SK-N-SH (cell line): Measurements from ENCODE around the gene TMEM198. TPM values are rescaled to one million over a fixed set of nuclear protein-coding genes. Genes with fewer than 3 reads are reported as not detected.

Source experiments
- CTCF ChIA-PET: fragments of 300-600, 350-600 bp; formaldehyde crosslinking; extraction: SDS; loops from one replicate; lab custom pipeline; 2021; lab: Yijun Ruan, JAX
- POLR2A ChIA-PET: fragments of 350-600 bp; sonication (Branson Sonifier 250); formaldehyde crosslinking; extraction: SDS; loops from one replicate; lab custom pipeline; 2020; ENCODE audit warnings: antibody characterized with exemption, inconsistent platforms; lab: Yijun Ruan, JAX
- DNase-seq: peaks from one replicate; pipeline ENCODE4 v3.0.0; 2012
- H2AFZ ChIP-seq: fragments of 200-600 bp; sonication (generic); 2 replicates; pipeline ENCODE4 v1.8.1; 2016; ENCODE audit warnings: antibody characterized with exemption, mild to moderate bottlenecking, low read depth
- H3F3A ChIP-seq: fragments of 200-600 bp; sonication (generic); replicated peaks from 2 replicates; pipeline ENCODE3; 2016; ENCODE audit warnings: antibody characterized with exemption, mild to moderate bottlenecking; ENCODE audit not compliant: insufficient read depth
- H3K27ac ChIP-seq, 2 experiments: fragments of 200-500 bp in 1 of 2; fragments of 200-600 bp in 1 of 2; sonication (Bioruptor generic) in 1 of 2; sonication (generic), shearing (Covaris generic) in 1 of 2; 2 replicates each; pipeline versions ENCODE4 v1.5.1 to v1.6.1; 2014 to 2016; ENCODE audit warnings: low read depth in 2 of 2, inconsistent platforms in 1 of 2, low read length in 1 of 2, mild to moderate bottlenecking in 1 of 2, mixed read lengths in 1 of 2
- H3K27me3 ChIP-seq: fragments of 200-600 bp; sonication (generic), shearing (Covaris generic); 2 replicates; pipeline ENCODE4 v1.6.1; 2016; ENCODE audit warnings: mixed run types; ENCODE audit not compliant: insufficient read depth
- H3K36me3 ChIP-seq, 2 experiments: fragments of 200-500 bp in 1 of 2; fragments of 200-600 bp in 1 of 2; sonication (Bioruptor generic) in 1 of 2; sonication (generic) in 1 of 2; replicated peaks in 1 of 2; 2 replicates each; pipeline versions ENCODE3 to v1.5.1; 2014 to 2016; ENCODE audit warnings: low read length in 1 of 2, mild to moderate bottlenecking in 1 of 2; ENCODE audit not compliant: insufficient read depth in 2 of 2, control insufficient read depth in 1 of 2
- H3K4me1 ChIP-seq, 2 experiments: fragments of 200-500 bp in 1 of 2; fragments of 200-600 bp in 1 of 2; sonication (Bioruptor generic) in 1 of 2; sonication (generic), shearing (Covaris generic) in 1 of 2; 2 replicates each; pipeline versions ENCODE4 v1.5.1 to v1.6.1; 2014 to 2016; ENCODE audit warnings: low read depth in 1 of 2, low read length in 1 of 2, mixed run types in 1 of 2; ENCODE audit not compliant: insufficient read depth in 2 of 2, control insufficient read depth in 1 of 2
- H3K4me2 ChIP-seq: fragments of 200-600 bp; sonication (generic), shearing (Covaris generic); 2 replicates; pipeline ENCODE4 v1.6.1; 2017; ENCODE audit warnings: mixed run types
- H3K4me3 ChIP-seq, 2 experiments: fragments of 200-500 bp in 1 of 2; fragments of 200-600 bp in 1 of 2; sonication (Bioruptor generic) in 1 of 2; sonication (generic), shearing (Covaris generic) in 1 of 2; 2 replicates each; pipeline versions ENCODE4 v1.5.1 to v1.8.1; 2014 to 2016; ENCODE audit warnings: low read depth in 2 of 2, inconsistent platforms in 1 of 2, low read length in 1 of 2, mild to moderate bottlenecking in 1 of 2, mixed read lengths in 1 of 2, moderate library complexity in 1 of 2
- H3K79me2 ChIP-seq: fragments of 200-600 bp; sonication (generic); 2 replicates; pipeline ENCODE4 v1.8.1; 2017; ENCODE audit warnings: mild to moderate bottlenecking; ENCODE audit not compliant: insufficient read depth
- H3K9ac ChIP-seq: fragments of 200-600 bp; sonication (generic); 2 replicates; pipeline ENCODE4 v1.6.1; 2017; ENCODE audit warnings: mixed run types
- H3K9me2 ChIP-seq: fragments of 200-600 bp; sonication (generic); 2 replicates; pipeline ENCODE4 v1.6.1; 2017; ENCODE audit warnings: mixed run types
- H3K9me3 ChIP-seq: fragments of 200-600 bp; sonication (generic); 2 replicates; pipeline ENCODE4 v1.6.1; 2017; ENCODE audit warnings: mixed run types, mild to moderate bottlenecking, moderate library complexity
- H4K20me1 ChIP-seq: fragments of 200-600 bp; sonication (generic); 2 replicates; pipeline ENCODE4 v1.6.1; 2017; ENCODE audit warnings: mild to moderate bottlenecking, mixed run types; ENCODE audit not compliant: insufficient read depth
- CHD2 ChIP-seq: fragments of 150-350 bp; IDR thresholded peaks from 2 replicates; pipeline ENCODE4 v1.6.1; 2018; ENCODE audit warnings: low read length; ENCODE audit not compliant: partially characterized antibody
- ELF1 ChIP-seq: IDR thresholded peaks from 2 replicates; pipeline ENCODE4 v1.4.0; 2012
- EP300 ChIP-seq, 2 experiments: IDR thresholded peaks; 2 replicates each; pipeline versions ENCODE4 v1.4.0 to v1.6.1; 2012; ENCODE audit warnings: borderline replicate concordance in 1 of 2, low read depth in 1 of 2, low read length in 1 of 2
- FOXJ3 ChIP-seq: sonication (generic); formaldehyde crosslinking; IDR thresholded peaks from 2 replicates; pipeline ENCODE4 v1.5.1; 2020; ENCODE audit warnings: mild to moderate bottlenecking, missing genetic modification reagents
- FOXM1 ChIP-seq: IDR thresholded peaks from 2 replicates; pipeline ENCODE4 v1.4.0; 2012; ENCODE audit warnings: low read depth, mild to moderate bottlenecking
- JUND ChIP-seq: IDR thresholded peaks from 2 replicates; pipeline ENCODE4 v1.4.0; 2012
- MEF2A ChIP-seq: IDR thresholded peaks from 2 replicates; pipeline ENCODE4 v1.4.0; 2012; ENCODE audit warnings: low read depth, borderline replicate concordance
- MXI1 ChIP-seq: IDR thresholded peaks from 2 replicates; pipeline ENCODE4 v1.6.1; 2012; ENCODE audit warnings: mild to moderate bottlenecking, low read depth, low read length, improper control_type of control experiment
- NFIC ChIP-seq: IDR thresholded peaks from 2 replicates; pipeline ENCODE4 v1.4.0; 2012; ENCODE audit warnings: borderline replicate concordance
- NRF1 ChIP-seq: IDR thresholded peaks from 2 replicates; pipeline ENCODE4 v1.6.1; 2012; ENCODE audit warnings: low read depth, mild to moderate bottlenecking, low read length
- PBX3 ChIP-seq: IDR thresholded peaks from 2 replicates; pipeline ENCODE4; 2012
- POLR2AphosphoS5 ChIP-seq: IDR thresholded peaks from 2 replicates; pipeline ENCODE4 v1.6.1; 2012; ENCODE audit warnings: low read depth, low read length
- RAD21 ChIP-seq: IDR thresholded peaks from 2 replicates; pipeline ENCODE4 v1.6.1; 2012; ENCODE audit warnings: mild to moderate bottlenecking, low read length
- RCOR1 ChIP-seq: fragments of 150-350 bp; IDR thresholded peaks from 2 replicates; pipeline ENCODE4 v1.6.1; 2017; ENCODE audit warnings: antibody characterized with exemption, low read length
- RXRA ChIP-seq: IDR thresholded peaks from 2 replicates; pipeline ENCODE4 v1.4.0; 2012; ENCODE audit warnings: low read depth, mild to moderate bottlenecking, borderline replicate concordance
- TAF1 ChIP-seq: IDR thresholded peaks from 2 replicates; pipeline ENCODE4 v1.6.1; 2012; ENCODE audit warnings: low read depth, mild to moderate bottlenecking, low read length, moderate library complexity, borderline replicate concordance
- TCF12 ChIP-seq: IDR thresholded peaks from 2 replicates; pipeline ENCODE4 v1.4.0; 2012
- ZBTB33 ChIP-seq: IDR thresholded peaks from 2 replicates; pipeline ENCODE4 v1.4.0; 2012; ENCODE audit warnings: low read depth, borderline replicate concordance
- WGBS: methylation state at CpG from one replicate; pipeline ENCODE4 v1.1.6; 2017; ENCODE audit warnings: low lambda C conversion rate; 5-methylcytosine and 5-hydroxymethylcytosine counted together
- polyA plus RNA-seq, 3 experiments: library from polyadenylated mRNA; depleted of rRNA; stranded (reverse); fragments of >200 nt; gene quantifications; 2 replicates each; pipeline ENCODE4 v1.2.3, GENCODE V29; 2012

Gene TMEM198
- polyA plus RNA-seq, 1 of the 3 experiments (the other 2 are of a cell fraction), result 4.7 TPM

GRCh38 chr2:219516888-219517287, 26.9 kb upstream of the TMEM198 start:
- Histone ChIP-seq H3K4me1 (peaks cover 12 to 94% of the 10 kb centered on the region in 2 experiments; a peak in 2 of 4 replicates), H3K9me2 (no peaks in the 10 kb centered on the region), H3K79me2 (no peaks in the 10 kb centered on the region), H3K4me3 (no peak overlapping the region), H4K20me1 (no peaks in the 10 kb centered on the region), H3K9ac (no peak overlapping the region), H2AFZ (no peak overlapping the region), H3K9me3 (no peaks in the 10 kb centered on the region), H3K27me3 (peaks cover 33% of the 10 kb centered on the region), H3F3A (no peaks in the 10 kb centered on the region), H3K27ac (no peak overlapping the region), H3K36me3 (no peaks in the 10 kb centered on the region), H3K4me2 (no peak overlapping the region)
- TF ChIP-seq EP300 (IDR thresholded peaks at IDR 0.05; ENCODE audit: borderline replicate concordance in 1 of 2, low read depth in 1 of 2, low read length in 1 of 2) (no peak), FOXM1 (no peak), NFIC (no peak), ELF1 (no peak), FOXJ3 (CRISPR knock-in tag) (no peak), TCF12 (no peak), RAD21 (no peak), PBX3 (no peak), CHD2 (no peak), POLR2AphosphoS5 (no peak), RXRA (no peak), MEF2A (no peak)
- DNase-seq, result no peak
- CTCF ChIA-PET, result interaction anchor here (1.6 to 62.1 kb wide), 4 partner anchors 2 to 114 kb away, joined by 5 to 2824 read pairs (median 1418); partner anchors contain the start of genes ASIC4, CHPF, GMPPA and TMEM198
- POLR2A ChIA-PET, result interaction anchor here (13.5 kb wide), 1 partner anchor 10 kb away, joined by 210 read pairs; no protein-coding TSS in a partner anchor
- 79% methylated on average over 7 of the region's 7 CpGs for WGBS

GRCh38 chr2:219517954-219518778, 25.7 kb upstream of the TMEM198 start:
- Histone ChIP-seq H2AFZ (no peak overlapping the region), H3K9ac (no peak overlapping the region), H3K27me3 (peaks cover 30% of the 10 kb centered on the region), H3F3A (no peaks in the 10 kb centered on the region), H4K20me1 (no peaks in the 10 kb centered on the region), H3K4me2 (no peak overlapping the region), H3K79me2 (no peaks in the 10 kb centered on the region), H3K36me3 (no peaks in the 10 kb centered on the region), H3K9me2 (no peaks in the 10 kb centered on the region), H3K9me3 (no peaks in the 10 kb centered on the region), H3K4me3 (no peak overlapping the region), H3K27ac (no peak overlapping the region), H3K4me1 (peaks cover 12 to 84% of the 10 kb centered on the region in 2 experiments; a peak in 1 of 4 replicates)
- ChIA-PET CTCF (interaction anchor here (0.8 to 62.1 kb wide), 6 partner anchors 3 to 223 kb away, joined by 4 to 2824 read pairs (median 140); partner anchors contain the start of genes ASIC4, CHPF, GMPPA and TMEM198), POLR2A (interaction anchor here (0.8 to 13.5 kb wide), 3 partner anchors 9 to 42 kb away, joined by 3 to 210 read pairs (median 36); no protein-coding TSS in a partner anchor)
- DNase-seq, result no peak
- WGBS, result 65% methylated on average over 10 of the region's 10 CpGs
- TF ChIP-seq NFIC, result no peak
- no peak for TF ChIP-seq PBX3
- TF ChIP-seq JUND, result no peak
- TF ChIP-seq RCOR1, result no peak
- TF ChIP-seq POLR2AphosphoS5, result no peak
- no peak for TF ChIP-seq FOXM1
- TF ChIP-seq MEF2A, result no peak
- TF ChIP-seq ZBTB33, result no peak
- TF ChIP-seq MXI1, result no peak
- TF ChIP-seq TAF1, result no peak
- TF ChIP-seq NRF1, result no peak
